Loucy (cell line): ENCODE measurements around the gene EGR1.

Source experiments
- H2AFZ ChIP-seq: fragments of 200-600 bp; sonication (generic); 2 replicates; pipeline ENCODE4 v1.6.0; 2016; ENCODE audit warnings: antibody characterized with exemption, mild to moderate bottlenecking, low read length, moderate library complexity
- H3F3A ChIP-seq: fragments of 200-600 bp; 2 replicates; pipeline ENCODE4 v1.6.0; 2016; ENCODE audit warnings: antibody characterized with exemption, low read depth, mild to moderate bottlenecking
- H3K27me3 ChIP-seq: fragments of 200-600 bp; sonication (generic); 2 replicates; pipeline ENCODE4 v1.6.1; 2014; ENCODE audit warnings: low read length, mild to moderate bottlenecking; ENCODE audit not compliant: insufficient read depth, poor library complexity, severe bottlenecking
- H3K36me3 ChIP-seq: fragments of 200-600 bp; sonication (generic); 2 replicates; pipeline ENCODE4 v1.6.1; 2016; ENCODE audit warnings: low read length; ENCODE audit not compliant: insufficient read depth
- H3K4me1 ChIP-seq: fragments of 200-600 bp; sonication (generic); 2 replicates; pipeline ENCODE4 v1.5.1; 2014; ENCODE audit warnings: low read length, mild to moderate bottlenecking; ENCODE audit not compliant: insufficient read depth, poor library complexity, severe bottlenecking
- H3K4me2 ChIP-seq: fragments of 200-600 bp; sonication (generic); 2 replicates; pipeline ENCODE4 v1.6.0; 2014; ENCODE audit warnings: antibody characterized with exemption, low read length, low read depth, mild to moderate bottlenecking; ENCODE audit not compliant: poor library complexity, severe bottlenecking
- H3K4me3 ChIP-seq: fragments of 200-600 bp; sonication (generic); 2 replicates; pipeline ENCODE4 v1.5.1; 2014; ENCODE audit warnings: low read length, mild to moderate bottlenecking, mixed read lengths; ENCODE audit not compliant: poor library complexity, severe bottlenecking
- H3K79me2 ChIP-seq: fragments of 200-600 bp; sonication (generic); 2 replicates; pipeline ENCODE4 v1.6.1; 2014; ENCODE audit warnings: low read length; ENCODE audit not compliant: insufficient read depth
- H3K9ac ChIP-seq: fragments of 200-600 bp; sonication (generic); 2 replicates; pipeline ENCODE4 v1.6.0; 2014; ENCODE audit warnings: mild to moderate bottlenecking, low read depth, low read length, moderate library complexity; ENCODE audit not compliant: poor library complexity, severe bottlenecking
- H3K9me2 ChIP-seq: fragments of 200-600 bp; sonication (generic); replicated peaks from 2 replicates; pipeline ENCODE4 v1.6.1; 2016; ENCODE audit warnings: low read depth, low read length, mixed read lengths
- H3K9me3 ChIP-seq: fragments of 200-600 bp; sonication (generic); 2 replicates; pipeline ENCODE4 v1.6.1; 2014; ENCODE audit warnings: mild to moderate bottlenecking, antibody characterized with exemption, low read length, low read depth; ENCODE audit not compliant: insufficient read depth
- H4K20me1 ChIP-seq: fragments of 200-600 bp; sonication (generic); 2 replicates; pipeline ENCODE4 v1.6.0; 2014; ENCODE audit warnings: antibody characterized with exemption, low read length, mild to moderate bottlenecking; ENCODE audit not compliant: insufficient read depth, poor library complexity, severe bottlenecking
- EZH2phosphoT487 ChIP-seq: fragments of 200-600 bp; IDR thresholded peaks from 2 replicates; pipeline ENCODE4 v1.6.1; 2018; ENCODE audit warnings: antibody characterized with exemption, mild to moderate bottlenecking, moderate library complexity, borderline replicate concordance
- TF ChIP-seq, protein P1 (sequence below): fragments of 200-600 bp; sonication (generic); conservative IDR thresholded peaks from 2 replicates; pipeline ENCODE4 v1.5.1; 2014; ENCODE audit warnings: mild to moderate bottlenecking, antibody characterized with exemption, low read length

Gene EGR1

DNA sequence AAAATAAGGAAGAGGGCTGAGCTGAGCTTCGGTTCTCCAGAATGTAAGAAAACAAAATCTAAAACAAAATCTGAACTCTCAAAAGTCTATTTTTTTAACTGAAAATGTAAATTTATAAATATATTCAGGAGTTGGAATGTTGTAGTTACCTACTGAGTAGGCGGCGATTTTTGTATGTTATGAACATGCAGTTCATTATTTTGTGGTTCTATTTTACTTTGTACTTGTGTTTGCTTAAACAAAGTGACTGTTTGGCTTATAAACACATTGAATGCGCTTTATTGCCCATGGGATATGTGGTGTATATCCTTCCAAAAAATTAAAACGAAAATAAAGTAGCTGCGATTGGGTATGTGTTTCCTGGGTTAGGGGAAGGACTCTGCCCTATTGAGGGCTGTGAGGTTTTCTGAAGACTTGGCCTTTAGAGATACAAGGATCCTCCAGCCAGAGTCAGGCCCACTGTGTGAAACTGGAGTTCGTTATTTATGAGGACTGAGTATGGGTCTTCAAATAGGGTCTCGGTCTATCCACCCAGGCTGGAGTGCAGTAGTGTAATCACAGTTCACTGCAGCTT is 3.8 kb downstream of the EGR1 start:
- H3F3A ChIP-seq, result no peaks in the 10 kb centered on the region
- H3K79me2 ChIP-seq, result no peaks in the 10 kb centered on the region
- peaks cover 29% of the 10 kb centered on the region for H3K27me3 ChIP-seq
- no peak overlapping the region for H3K4me2 ChIP-seq
- H3K4me1 ChIP-seq, result no peaks in the 10 kb centered on the region
- no peaks in the 10 kb centered on the region for H3K36me3 ChIP-seq
- no peaks in the 10 kb centered on the region for H3K9me3 ChIP-seq
- H3K9me2 ChIP-seq, result no peaks in the 10 kb centered on the region
- TF ChIP-seq, protein P1, sequence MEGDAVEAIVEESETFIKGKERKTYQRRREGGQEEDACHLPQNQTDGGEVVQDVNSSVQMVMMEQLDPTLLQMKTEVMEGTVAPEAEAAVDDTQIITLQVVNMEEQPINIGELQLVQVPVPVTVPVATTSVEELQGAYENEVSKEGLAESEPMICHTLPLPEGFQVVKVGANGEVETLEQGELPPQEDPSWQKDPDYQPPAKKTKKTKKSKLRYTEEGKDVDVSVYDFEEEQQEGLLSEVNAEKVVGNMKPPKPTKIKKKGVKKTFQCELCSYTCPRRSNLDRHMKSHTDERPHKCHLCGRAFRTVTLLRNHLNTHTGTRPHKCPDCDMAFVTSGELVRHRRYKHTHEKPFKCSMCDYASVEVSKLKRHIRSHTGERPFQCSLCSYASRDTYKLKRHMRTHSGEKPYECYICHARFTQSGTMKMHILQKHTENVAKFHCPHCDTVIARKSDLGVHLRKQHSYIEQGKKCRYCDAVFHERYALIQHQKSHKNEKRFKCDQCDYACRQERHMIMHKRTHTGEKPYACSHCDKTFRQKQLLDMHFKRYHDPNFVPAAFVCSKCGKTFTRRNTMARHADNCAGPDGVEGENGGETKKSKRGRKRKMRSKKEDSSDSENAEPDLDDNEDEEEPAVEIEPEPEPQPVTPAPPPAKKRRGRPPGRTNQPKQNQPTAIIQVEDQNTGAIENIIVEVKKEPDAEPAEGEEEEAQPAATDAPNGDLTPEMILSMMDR, result no peak
- TF ChIP-seq EZH2phosphoT487, result no peak
- H2AFZ ChIP-seq, result no peak overlapping the region
- peaks cover 4% of the 10 kb centered on the region for H4K20me1 ChIP-seq
- no peak overlapping the region for H3K9ac ChIP-seq
- H3K4me3 ChIP-seq, result no peak overlapping the region

DNA sequence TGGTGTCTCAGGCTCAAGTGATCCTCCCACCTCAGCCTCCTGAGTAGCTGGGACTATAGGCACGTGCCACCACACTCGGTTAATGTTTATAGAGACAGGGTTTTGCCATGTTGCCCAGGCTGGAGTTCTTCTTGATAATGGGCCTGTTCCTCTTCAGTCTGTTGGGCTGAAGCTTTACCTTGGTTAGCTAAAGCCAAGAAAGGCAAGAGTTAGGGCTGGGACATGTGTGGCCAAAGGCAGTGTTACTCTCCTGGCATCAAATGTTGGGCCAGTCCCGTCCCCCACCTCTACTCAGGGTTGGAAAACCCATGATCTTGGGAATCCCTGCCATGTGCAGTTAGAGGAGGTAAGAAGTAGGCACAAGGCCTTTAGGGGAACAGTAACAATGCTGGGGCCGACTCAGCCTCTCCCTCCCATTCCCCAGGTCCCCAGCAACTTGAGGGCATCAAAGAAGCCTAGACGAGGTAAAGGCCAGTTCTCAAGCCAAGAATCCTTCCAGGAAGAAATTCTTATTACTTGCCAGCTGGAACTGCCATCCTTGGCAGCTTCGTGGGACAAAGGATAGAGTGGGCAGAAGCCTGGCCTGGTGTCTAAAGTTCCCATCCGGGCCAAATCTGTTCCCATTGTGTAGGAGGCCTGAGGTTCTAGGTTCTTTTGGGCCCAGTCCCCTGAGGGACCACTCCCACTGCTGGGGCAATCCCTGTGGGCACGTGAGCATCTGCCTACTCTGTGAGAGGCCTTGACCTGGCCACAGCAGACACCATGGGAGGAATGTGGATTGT is 4.5 kb downstream of the EGR1 start:
- Histone ChIP-seq H4K20me1 (peaks cover 4% of the 10 kb centered on the region), H3K36me3 (no peaks in the 10 kb centered on the region), H3K4me1 (no peaks in the 10 kb centered on the region), H3K9me3 (no peaks in the 10 kb centered on the region), H3K9ac (no peak overlapping the region), H3K27me3 (peaks cover 29% of the 10 kb centered on the region), H2AFZ (no peak overlapping the region), H3K4me3 (no peak overlapping the region), H3F3A (no peaks in the 10 kb centered on the region), H3K79me2 (no peaks in the 10 kb centered on the region), H3K9me2 (no peaks in the 10 kb centered on the region), H3K4me2 (no peak overlapping the region)
- TF ChIP-seq EZH2phosphoT487, result no peak
- TF ChIP-seq, protein P1, result no peak

DNA sequence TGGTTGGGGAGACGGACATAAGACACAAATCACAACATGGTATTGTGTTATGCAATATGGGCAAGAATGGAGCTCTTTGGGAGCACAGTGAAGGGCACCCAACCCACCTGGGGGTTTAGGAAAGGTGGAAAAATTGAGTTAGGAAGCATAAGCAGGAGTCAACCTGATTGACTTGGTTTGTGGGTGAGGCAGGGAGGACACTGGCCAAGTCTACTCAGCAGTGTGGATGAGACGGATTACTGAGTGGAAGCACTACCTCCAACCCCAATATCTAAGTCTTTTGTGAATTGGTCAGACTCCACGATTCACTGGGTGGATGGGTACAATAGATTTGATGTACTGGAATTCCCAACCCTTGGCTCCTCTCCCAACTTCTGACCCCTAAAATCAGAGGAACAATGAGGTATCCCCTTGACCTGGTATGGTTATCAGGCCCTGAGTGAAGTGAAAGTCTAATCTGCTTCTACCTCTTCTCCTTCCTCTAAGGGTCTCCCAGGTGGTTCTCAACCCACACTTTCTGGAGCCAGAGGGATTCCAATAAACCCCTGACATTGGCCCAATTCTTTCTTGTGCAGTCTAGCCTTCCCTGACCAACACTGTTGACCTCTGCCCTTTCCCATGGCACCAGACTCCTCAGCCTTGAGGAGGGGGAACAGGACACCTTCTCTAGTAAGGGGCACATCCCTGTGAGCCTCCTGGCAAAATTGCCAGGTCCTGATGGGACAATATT is 5.2 kb downstream of the EGR1 start:
- Histone ChIP-seq H3K4me1 (no peaks in the 10 kb centered on the region), H3K27me3 (peaks cover 28% of the 10 kb centered on the region), H3K9ac (no peak overlapping the region), H3F3A (no peaks in the 10 kb centered on the region), H4K20me1 (peaks cover 4% of the 10 kb centered on the region), H3K36me3 (no peaks in the 10 kb centered on the region), H3K9me2 (no peaks in the 10 kb centered on the region), H3K79me2 (no peaks in the 10 kb centered on the region), H3K4me2 (no peak overlapping the region), H3K4me3 (no peak overlapping the region), H2AFZ (no peak overlapping the region), H3K9me3 (no peaks in the 10 kb centered on the region)
- TF ChIP-seq EZH2phosphoT487, result no peak
- TF ChIP-seq, protein P1, result no peak
